Sigmoid colon (tissue), 7 donors: ENCODE data around the gene MEF2D. TPM values are rescaled to one million over a fixed set of nuclear protein-coding genes. Genes with fewer than 3 reads are reported as not detected.

Experiments used
- DNase-seq: peaks from one replicate; pipeline ENCODE4 v3.0.0-alpha.2; 2019
- H3K27ac ChIP-seq, 4 donors: fragments of 200-600 bp; sonication (generic); one replicate each; pipeline ENCODE4 v1.5.1; 2016 to 2019; ENCODE audit warnings: mild to moderate bottlenecking in 1 of 4
- H3K27me3 ChIP-seq, 3 donors: fragments of 200-600 bp; sonication (generic); one replicate each; pipeline ENCODE4 v1.5.1; 2019; ENCODE audit warnings: mild to moderate bottlenecking in 1 of 3
- H3K36me3 ChIP-seq, 4 donors: fragments of 200-600 bp; sonication (generic); one replicate each; pipeline ENCODE4 v1.5.1; 2016 to 2019
- H3K4me1 ChIP-seq, 4 donors: fragments of 200-600 bp; sonication (generic); one replicate each; pipeline ENCODE4 v1.5.1; 2017 to 2019
- H3K4me3 ChIP-seq, 4 donors: fragments of 200-600 bp; sonication (generic); one replicate each; pipeline ENCODE4 v1.5.1; 2017 to 2019; ENCODE audit warnings: mild to moderate bottlenecking in 2 of 4, moderate library complexity in 1 of 4
- H3K9me3 ChIP-seq, 4 donors: fragments of 200-600 bp in 3 of 4; sonication (generic) in 3 of 4; one replicate each; pipeline versions ENCODE4 v1.5.1 to v1.6.1; 2013 to 2019
- CTCF ChIP-seq, 4 experiments: fragments of 450-650 bp in 3 of 4; fragments of 200-600 bp in 1 of 4; IDR thresholded peaks; one replicate each; pipeline ENCODE4 v1.5.1; 2016 to 2019; ENCODE audit warnings: antibody characterized with exemption in 4 of 4, mild to moderate bottlenecking in 3 of 4, moderate library complexity in 2 of 4
- EP300 ChIP-seq, 4 donors: sonication (generic); formaldehyde crosslinking; IDR thresholded peaks; one replicate each; pipeline ENCODE4 v1.6.1; 2017; ENCODE audit warnings: antibody characterized with exemption in 4 of 4
- POLR2A ChIP-seq, 2 donors: fragments of 450-650 bp; IDR thresholded peaks; one replicate each; pipeline ENCODE4 v1.6.1; 2016; ENCODE audit warnings: antibody characterized with exemption in 2 of 2, mild to moderate bottlenecking in 2 of 2, moderate library complexity in 2 of 2
- POLR2AphosphoS5 ChIP-seq, 4 donors: sonication (generic); formaldehyde crosslinking; IDR thresholded peaks; one replicate each; pipeline ENCODE4 v1.6.1; 2017; ENCODE audit warnings: antibody characterized with exemption in 4 of 4
- WGBS, 2 donors: extraction: QIAGEN DNeasy Blood & Tissue Kit; methylation state at CpG; one replicate each; pipeline ENCODE4 v1.1.7; 2013; 5-methylcytosine and 5-hydroxymethylcytosine counted together
- intact Hi-C: fragments of 100-400 bp; cut with DNase I; formaldehyde crosslinking; loops from one replicate; pipeline ENCODE4 v1.15.1; 2023
- polyA plus RNA-seq, 3 donors: library from polyadenylated mRNA; stranded (reverse); fragments of 200-250 nt; gene quantifications; one replicate each; pipeline ENCODE4 v1.2.3, GENCODE V29; 2013
- total RNA-seq, 4 donors: library from RNA; depleted of rRNA; stranded (reverse); fragments of >200 nt; gene quantifications; one replicate each; pipeline ENCODE4 v1.1.0, GENCODE V29; 2016
- donor health status: healthy with polysubstance abuse.
- donor health status: Bipolar disorder and iron deficiency.
- donor health status: healthy.

The MEF2D gene
- total and polyA plus RNA-seq, 7 donors = 13.2 to 61.6 (median 39.8) TPM

GRCh38 chr1:156513185-156513584 lies 12.6 kb upstream of the MEF2D start:
- H3K4me1 ChIP-seq = peaks cover 0 to 56% (median 54%) of the 10 kb centered on the region in 4 donors
- intact Hi-C loops = loop anchor here (5.0 kb wide), 2 partner anchors 36 to 79 kb away; partner anchors contain the start of gene NAXE
- no peak for TF ChIP-seq EP300 (IDR thresholded peaks at IDR 0.05)
- TF ChIP-seq POLR2AphosphoS5 (IDR thresholded peaks at IDR 0.05) = peak in 2 of 4 donors; percentile 27 to 36
- no peaks in the 10 kb centered on the region for H3K36me3 ChIP-seq
- H3K4me3 ChIP-seq = no peak overlapping the region
- 78 to 81% methylated on average over 9 of the region's 9 CpGs for WGBS, 2 donors
- no peaks in the 10 kb centered on the region for H3K9me3 ChIP-seq
- H3K27ac ChIP-seq = peak overlapping the region; percentile 56 to 100 (median 82)
- peak; percentile 80 for DNase-seq
- no peaks in the 10 kb centered on the region for H3K27me3 ChIP-seq

GRCh38 chr1:156511644-156512043 lies 11.1 kb upstream of the MEF2D start:
- H3K4me1 ChIP-seq = peaks cover 0 to 66% (median 63%) of the 10 kb centered on the region in 4 donors
- H3K4me3 ChIP-seq = no peak overlapping the region
- H3K36me3 ChIP-seq = no peaks in the 10 kb centered on the region
- no peak for TF ChIP-seq POLR2AphosphoS5 (IDR thresholded peaks at IDR 0.05)
- TF ChIP-seq POLR2A (IDR thresholded peaks at IDR 0.05) = no peak
- TF ChIP-seq EP300 (IDR thresholded peaks at IDR 0.05) = no peak
- TF ChIP-seq CTCF (IDR thresholded peaks at IDR 0.05) = no peak
- H3K9me3 ChIP-seq = no peaks in the 10 kb centered on the region
- intact Hi-C loops = loop anchor here (5.0 kb wide), 2 partner anchors 34 to 81 kb away; partner anchors contain the start of gene NAXE
- no peak for DNase-seq
- 79 to 82% methylated on average over 7 of the region's 7 CpGs for WGBS, 2 donors
- H3K27me3 ChIP-seq = no peaks in the 10 kb centered on the region
- peak overlapping the region; percentile 98 to 100 (median 100) for H3K27ac ChIP-seq

GRCh38 chr1:156510709-156511108 lies 10.1 kb upstream of the MEF2D start:
- intact Hi-C loops = loop anchor here (5.0 kb wide), 2 partner anchors 33 to 82 kb away; partner anchors contain the start of gene NAXE
- Histone ChIP-seq H3K4me3 (no peak overlapping the region), H3K4me1 (peaks cover 0 to 73% (median 67%) of the 10 kb centered on the region in 4 donors), H3K36me3 (no peaks in the 10 kb centered on the region), H3K27me3 (no peaks in the 10 kb centered on the region), H3K27ac (peak overlapping the region; percentile 98 to 100 (median 100)), H3K9me3 (no peaks in the 10 kb centered on the region)
- peak; percentile 84 to 95 (median 92) for TF ChIP-seq POLR2AphosphoS5 (IDR thresholded peaks at IDR 0.05)
- peak; percentile 73 to 97 (median 92) for TF ChIP-seq EP300 (IDR thresholded peaks at IDR 0.05)
- peak in 1 of 2 donors; percentile 48 for TF ChIP-seq POLR2A (IDR thresholded peaks at IDR 0.05)
- TF ChIP-seq CTCF (IDR thresholded peaks at IDR 0.05) = no peak
- WGBS, 2 donors = 36 to 65% methylated on average over 13 of the region's 13 CpGs
- peak; percentile 99 for DNase-seq

- no peaks in the 10 kb centered on the region for H3K9me3 ChIP-seq
- 84 to 87% methylated on average over 9 of the region's 9 CpGs for WGBS, 2 donors
- TF ChIP-seq POLR2AphosphoS5 (IDR thresholded peaks at IDR 0.05) (no peak), POLR2A (IDR thresholded peaks at IDR 0.05) (no peak), EP300 (IDR thresholded peaks at IDR 0.05) (no peak), CTCF (IDR thresholded peaks at IDR 0.05) (no peak)
- intact Hi-C loops = loop anchor here (5.0 kb wide), 2 partner anchors 32 to 83 kb away; partner anchors contain the start of gene NAXE
- H3K27ac ChIP-seq = peak overlapping the region; percentile 98 to 100 (median 100)
- no peak for DNase-seq
- no peak overlapping the region for H3K4me3 ChIP-seq
- H3K27me3 ChIP-seq = no peaks in the 10 kb centered on the region
- no peaks in the 10 kb centered on the region for H3K36me3 ChIP-seq
- H3K4me1 ChIP-seq = peaks cover 0 to 80% (median 75%) of the 10 kb centered on the region in 4 donors
Measured at GRCh38 chr1:156509424-156510034, 9.0 kb upstream of the MEF2D start.

- H3K36me3 ChIP-seq = no peaks in the 10 kb centered on the region
- H3K27me3 ChIP-seq = no peaks in the 10 kb centered on the region
- DNase-seq = peak; percentile 83
- no peaks in the 10 kb centered on the region for H3K9me3 ChIP-seq
- TF ChIP-seq CTCF (IDR thresholded peaks at IDR 0.05) = no peak
- no peak for TF ChIP-seq POLR2AphosphoS5 (IDR thresholded peaks at IDR 0.05)
- H3K4me1 ChIP-seq = peaks cover 0 to 86% (median 81%) of the 10 kb centered on the region in 4 donors
- H3K27ac ChIP-seq = peak overlapping the region; percentile 98 to 100 (median 100)
- no peak overlapping the region for H3K4me3 ChIP-seq
- intact Hi-C loops = no loop called here
- WGBS, 2 donors = 79 to 82% methylated on average over 2 of the region's 2 CpGs
Measured at GRCh38 chr1:156508955-156509234, 8.3 kb upstream of the MEF2D start.
